GM23248 (cell line): ENCODE data around the gene SEMA3C.

Source experiments
- EZH2 ChIP-seq: fragments of 200-600 bp; sonication (generic); IDR thresholded peaks from 2 replicates; pipeline ENCODE4 v1.6.1; 2018; ENCODE audit warnings: antibody characterized with exemption, mild to moderate bottlenecking; ENCODE audit not compliant: insufficient read depth, poor library complexity, severe bottlenecking
- EZH2phosphoT487 ChIP-seq: fragments of 200-600 bp; sonication (generic); IDR thresholded peaks from 2 replicates; pipeline ENCODE4 v1.6.1; 2018; ENCODE audit warnings: antibody characterized with exemption, moderate library complexity, mild to moderate bottlenecking, low read depth; ENCODE audit not compliant: insufficient read depth

DNA sequence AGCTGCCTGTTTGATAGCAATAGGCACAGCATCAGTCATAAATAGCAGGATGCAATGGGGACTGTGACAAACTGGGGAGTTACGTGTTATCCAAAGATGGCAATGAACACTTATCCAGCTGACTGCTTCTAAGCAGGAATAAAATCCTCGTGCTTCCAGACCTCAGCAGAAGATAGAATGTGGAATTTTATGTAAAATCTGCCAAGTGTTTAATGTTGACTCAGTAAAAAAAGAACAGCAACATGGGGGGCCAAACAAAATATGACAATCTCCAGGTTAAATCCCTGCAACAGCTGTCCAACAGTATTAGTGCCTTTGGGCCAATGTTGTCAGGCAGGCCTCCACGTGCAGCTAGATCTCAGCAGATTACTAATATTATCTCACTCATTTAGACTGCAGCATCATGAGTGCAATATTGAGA lies 127.3 kb downstream of the SEMA3C start:
- TF ChIP-seq EZH2 = no peak
- TF ChIP-seq EZH2phosphoT487 = no peak
